Right forelimb (tissue), 1 donor: ENCODE data around the gene TFDP1.

ENCODE experiments used
- DNase-seq: peaks from one replicate; pipeline ENCODE4 v3.0.0-alpha.2; 2018

TFDP1 gene, protein sequence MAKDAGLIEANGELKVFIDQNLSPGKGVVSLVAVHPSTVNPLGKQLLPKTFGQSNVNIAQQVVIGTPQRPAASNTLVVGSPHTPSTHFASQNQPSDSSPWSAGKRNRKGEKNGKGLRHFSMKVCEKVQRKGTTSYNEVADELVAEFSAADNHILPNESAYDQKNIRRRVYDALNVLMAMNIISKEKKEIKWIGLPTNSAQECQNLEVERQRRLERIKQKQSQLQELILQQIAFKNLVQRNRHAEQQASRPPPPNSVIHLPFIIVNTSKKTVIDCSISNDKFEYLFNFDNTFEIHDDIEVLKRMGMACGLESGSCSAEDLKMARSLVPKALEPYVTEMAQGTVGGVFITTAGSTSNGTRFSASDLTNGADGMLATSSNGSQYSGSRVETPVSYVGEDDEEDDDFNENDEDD

DNA sequence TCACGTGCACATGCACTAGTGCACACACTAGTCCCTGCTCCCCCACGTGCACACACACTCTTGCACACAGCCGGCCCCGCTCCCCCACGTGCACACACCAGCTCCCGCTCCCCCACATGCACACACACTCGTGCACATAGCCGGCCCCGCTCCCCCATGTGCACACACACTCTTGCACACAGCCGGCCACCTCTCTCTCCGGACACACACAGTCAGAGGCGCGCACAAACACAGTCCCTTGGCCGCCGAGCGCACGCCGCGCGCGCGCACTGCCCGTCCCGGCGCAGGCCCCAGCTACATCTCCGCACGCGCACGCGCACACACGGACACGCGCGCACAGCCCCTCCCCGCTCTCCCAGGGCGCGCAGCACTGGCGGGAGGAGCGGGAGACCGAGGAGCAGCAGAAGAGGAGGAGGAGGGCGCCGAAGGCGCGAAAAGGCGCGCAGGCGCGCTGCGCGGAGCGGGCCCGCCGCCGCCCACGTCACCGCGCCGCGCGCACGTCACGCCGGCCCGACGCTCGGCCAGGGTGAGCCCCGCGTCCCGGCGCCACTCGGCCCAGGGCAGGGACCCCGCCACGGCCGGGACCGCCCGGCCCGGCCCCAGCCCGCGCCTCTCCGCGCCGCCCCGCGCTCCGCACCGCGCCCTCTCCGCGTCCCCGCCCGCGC, at the start of gene TFDP1:
TSS of gene TFDP1 (plus strand) at position 549 of the 665 bp plus-strand sequence. CDS start 1,085 bp downstream, outside the sequence.
- DNase-seq = peak; percentile 92

DNA sequence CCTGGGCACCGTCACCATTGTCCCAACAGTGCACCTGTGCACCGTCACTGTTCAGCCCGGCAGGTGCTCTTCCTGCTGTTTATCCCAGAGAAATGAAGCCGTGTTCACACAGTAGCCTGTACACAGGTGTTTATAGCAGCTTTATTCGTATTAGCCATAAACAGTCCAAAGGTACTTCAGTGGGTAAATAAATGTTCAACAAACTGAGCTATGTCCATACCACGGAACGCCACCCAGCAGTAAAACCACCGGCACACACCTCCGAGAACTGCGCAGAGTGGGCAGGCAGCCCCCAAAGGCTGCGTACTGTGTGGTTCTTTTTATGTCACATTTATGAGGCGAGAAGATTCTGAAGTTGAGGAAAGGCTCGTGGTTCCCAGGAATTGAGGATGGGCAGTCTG, 49.2 kb upstream of the TFDP1 start:
- DNase-seq = no peak

DNA sequence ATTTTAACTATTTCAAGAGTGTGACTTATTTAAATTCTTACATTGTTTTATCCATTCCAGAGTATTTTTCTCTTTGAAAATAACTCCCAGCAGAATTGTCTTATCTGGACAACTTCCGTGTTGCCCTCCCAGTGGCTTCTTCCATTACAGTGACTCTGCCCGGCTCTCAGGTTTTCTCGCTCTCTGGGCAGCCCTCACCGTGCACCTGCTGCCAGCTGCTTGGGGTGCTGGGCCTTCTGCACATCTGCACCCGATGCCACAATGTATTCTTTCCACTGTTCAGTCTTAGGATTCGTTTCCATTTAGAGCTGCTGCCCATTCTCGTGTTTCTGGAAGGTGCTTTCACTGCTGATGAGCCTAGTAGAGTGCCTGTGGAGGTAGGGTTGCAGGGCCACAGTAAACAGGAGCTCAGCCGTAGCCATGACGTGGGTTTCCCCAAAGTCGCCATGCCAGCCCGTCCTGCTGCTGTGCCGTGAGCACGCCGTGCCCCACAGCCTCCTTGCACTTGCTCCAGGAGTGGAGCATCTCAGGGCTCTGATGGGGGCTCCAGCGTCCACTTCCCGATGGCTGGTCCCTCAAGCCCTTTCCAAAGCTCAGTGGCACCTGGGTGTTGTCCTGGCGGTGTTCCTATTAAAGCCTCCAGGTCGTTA, 48.0 kb upstream of the TFDP1 start:
- no peak for DNase-seq

DNA sequence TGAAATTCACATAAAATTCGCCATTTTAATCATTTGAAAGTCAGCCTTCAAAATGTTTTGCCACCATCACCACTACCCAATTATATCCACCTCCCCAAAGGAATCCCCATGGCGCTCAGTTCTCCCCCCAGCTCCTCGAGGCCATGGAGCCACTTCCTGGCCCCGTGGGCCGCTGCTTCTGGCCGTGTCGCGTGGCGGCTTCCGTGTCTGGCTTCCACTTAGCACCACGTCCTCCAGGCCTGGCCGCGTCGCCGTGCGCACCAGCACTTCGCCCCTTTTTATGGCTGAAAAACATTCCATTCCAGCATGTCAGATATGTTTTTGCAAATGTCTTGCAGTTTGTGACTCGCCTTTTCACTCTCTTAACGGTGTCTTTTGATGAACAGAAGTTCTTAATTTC, 47.3 kb upstream of the TFDP1 start:
- no peak for DNase-seq

DNA sequence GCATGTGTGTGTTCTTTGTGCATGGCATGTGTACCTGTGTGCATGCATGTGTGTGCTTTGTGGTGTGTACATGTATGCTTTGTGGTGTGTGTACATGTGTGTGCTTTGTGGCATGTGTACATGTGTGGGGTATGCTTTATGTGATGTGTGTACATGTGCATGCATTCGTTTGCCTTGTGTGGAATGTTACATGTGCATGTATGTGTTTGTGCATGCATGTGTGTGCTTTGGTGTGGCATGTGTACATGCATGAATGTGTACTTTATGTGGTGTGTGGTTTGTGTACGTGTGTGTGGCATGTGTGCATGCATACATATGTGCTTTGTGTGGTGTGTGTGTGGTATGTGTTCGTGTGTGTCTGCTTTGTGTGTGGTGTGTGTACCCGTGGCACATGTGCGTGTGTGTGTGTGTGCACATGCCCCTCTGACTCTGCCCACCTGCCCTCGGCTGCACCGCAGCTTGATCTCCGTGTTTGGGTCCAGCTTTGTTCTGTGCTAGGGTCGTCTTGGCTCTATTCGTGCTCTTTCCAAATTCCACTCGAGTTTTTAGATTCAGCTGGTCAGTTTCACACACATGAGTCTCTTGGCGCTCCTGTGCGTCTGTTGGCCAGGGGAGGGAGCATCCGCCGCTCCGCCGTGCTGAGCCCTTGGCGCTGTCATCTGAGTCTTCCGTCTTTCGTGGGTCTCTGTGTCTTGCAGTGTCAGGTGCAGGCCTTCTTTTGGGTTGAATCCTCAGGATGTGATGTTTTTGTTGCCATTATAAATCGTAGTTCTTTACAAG, 46.5 kb upstream of the TFDP1 start:
- DNase-seq = no peak

DNA sequence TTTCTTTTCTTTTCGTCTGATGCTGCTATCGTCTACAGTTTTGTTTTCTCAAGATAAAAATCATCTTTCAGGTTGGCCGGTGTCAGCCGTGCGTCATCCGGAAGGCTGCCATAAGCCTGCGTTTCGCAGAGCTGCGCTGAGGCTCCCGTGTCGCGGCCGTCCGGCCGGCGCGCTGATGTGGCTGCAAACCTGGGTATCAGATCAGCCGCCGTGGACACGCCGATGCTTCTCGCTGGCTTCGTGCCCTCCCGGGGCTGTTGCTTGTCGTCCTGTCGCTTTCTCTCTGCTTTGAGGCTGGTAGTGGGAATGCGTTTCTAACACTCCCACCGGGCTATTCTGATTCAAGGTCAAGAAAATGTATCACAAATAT, 45.9 kb upstream of the TFDP1 start:
- no peak for DNase-seq

DNA sequence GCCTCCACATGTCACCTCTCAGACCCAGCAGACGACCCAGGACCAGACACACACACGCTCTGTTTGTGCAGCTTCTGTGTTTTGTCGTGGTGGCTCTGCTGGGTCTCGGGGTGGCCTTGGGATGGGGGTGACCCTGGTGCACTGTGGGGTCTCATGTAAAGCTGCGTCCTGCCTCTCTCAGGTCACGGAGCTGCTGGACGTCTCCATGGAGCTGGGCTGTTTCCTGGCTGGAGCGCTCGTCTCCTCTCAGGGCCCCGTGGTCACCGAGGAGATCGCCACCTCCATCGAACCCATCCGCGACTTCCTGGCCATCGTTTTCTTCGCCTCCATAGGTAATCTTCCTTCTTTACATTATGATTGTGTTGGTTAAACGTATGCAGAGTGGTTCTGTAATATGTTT, 45.4 kb upstream of the TFDP1 start:
- DNase-seq = no peak

DNA sequence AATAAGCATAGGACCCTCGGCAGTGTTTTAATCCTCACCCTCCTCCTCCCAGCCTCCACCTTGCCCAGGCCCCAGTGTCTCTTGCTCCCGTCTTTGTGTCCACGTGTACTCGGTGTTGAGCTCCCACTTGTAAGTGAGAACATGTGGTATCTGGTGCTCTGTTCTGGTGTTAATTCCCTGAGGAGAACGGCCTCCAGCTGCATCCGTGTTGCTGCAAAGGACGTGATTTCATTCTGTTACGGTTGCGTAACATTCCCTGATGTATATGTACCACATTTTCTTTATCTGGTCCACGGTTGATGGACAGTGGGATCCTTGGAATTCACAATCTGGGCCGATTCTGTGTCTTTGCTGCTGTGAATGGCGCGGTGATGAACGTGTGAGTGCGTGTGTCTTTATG, 44.7 kb upstream of the TFDP1 start:
- no peak for DNase-seq

DNA sequence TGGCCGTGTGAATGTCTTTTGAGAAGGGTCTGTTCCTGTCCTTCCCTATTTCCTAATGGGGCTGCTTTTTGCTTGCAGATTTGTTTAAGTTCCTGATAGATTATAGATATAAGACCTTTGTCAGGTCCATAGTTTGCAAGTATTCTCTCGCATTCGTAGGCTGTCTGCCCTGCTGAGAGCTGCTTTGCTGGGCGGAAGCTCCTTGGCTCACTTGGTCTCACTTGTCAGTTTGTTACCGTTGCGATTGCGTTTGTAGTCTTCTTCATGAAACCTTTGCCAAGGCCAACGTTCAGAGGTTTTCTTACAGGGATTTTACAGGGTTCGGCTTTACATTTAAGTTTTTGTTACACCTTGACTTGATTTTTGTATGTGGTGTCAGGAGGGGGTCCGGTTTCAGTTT, 44.0 kb upstream of the TFDP1 start:
- no peak for DNase-seq

DNA sequence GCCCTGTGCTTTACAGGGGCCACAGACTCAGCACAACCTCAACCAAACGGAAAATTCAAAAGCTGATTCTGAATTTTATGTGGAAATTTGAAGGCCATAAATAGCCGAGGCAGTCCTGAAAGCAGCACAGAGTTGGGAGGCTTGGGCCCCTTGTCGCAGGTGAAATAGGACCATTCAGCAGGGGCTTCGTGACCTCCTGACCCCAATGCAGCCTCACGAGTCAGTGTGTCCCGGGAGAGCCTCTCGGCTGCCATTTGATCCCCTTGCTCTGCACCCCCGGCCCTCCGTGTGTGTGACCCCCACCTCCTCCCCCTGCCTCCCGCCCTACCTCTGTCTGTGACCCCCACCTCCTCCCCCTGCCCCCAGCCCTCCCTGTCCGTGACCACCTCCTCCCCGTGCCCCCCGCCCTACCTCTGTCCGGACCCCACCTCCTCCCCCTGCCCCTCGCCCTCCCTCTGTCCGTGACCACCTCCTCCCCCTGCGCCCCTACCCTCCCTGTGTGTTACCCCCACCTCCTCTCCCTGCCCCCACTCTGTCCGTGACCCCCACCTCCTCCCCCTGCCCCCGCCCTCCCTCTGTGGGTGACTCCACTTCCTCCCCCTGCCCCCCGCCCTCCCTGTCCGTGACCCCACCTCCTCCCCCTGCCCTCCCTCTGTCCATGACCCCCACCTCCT, 41.7 kb upstream of the TFDP1 start:
- DNase-seq = no peak

DNA sequence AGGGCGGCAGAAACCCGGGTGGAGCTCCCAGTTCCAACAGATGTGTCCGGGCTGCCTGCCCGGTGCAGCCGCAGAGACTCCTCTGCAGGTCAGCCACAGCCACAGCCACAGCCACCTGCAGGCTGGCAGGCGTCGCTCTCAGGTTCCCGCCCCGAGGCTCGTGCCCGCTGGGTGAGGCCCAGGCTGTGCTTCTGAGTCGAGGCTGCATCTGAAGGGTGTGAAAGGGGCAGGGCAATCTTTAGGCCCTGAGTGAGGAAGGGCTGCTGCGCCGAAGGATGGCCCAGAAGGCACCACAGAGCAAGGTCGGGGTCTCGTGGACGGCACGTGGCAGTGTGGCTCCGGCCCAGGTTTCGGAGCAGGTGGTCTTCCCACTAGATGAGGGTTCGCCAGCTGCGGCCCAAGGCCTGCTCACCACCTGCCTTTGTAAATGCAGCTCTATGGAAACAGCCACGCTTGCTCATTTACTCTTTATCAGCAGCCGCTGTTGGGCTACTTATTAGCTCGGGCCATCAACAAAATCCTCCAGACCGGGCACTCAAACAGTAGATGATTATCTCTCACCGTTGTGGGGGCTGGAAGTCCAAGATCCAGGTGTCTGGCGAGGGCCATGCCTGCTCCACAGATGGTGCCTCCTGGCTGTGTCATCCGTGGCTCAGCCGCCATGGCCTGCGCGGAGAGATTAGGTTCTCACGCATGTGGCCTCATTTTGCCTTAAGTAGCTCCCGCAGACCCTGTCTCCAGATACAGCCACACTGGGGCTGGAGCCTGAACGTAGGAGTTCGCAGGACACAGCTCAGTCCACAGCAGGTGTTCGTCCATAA, 40.3 kb upstream of the TFDP1 start:
- DNase-seq = no peak

DNA sequence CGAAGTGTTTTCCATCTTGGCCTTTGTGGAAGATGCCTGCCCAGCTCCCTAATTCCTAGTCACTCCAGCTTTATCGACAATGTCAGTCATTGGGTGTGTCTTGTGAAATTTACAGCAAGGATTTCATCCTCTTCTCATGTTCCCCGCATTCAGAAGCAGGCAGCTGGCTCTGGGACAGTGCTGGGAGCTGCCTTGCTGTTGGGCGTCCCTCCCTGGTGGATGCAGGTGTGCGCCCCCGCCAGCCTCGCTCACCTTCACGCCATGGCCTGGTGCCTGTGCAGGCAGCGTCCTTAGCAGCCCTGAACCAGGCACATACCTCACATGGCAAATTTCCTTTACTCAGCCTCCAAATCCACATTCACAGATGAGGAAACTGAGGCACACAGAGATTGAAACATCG, 39.7 kb upstream of the TFDP1 start:
- DNase-seq = no peak

DNA sequence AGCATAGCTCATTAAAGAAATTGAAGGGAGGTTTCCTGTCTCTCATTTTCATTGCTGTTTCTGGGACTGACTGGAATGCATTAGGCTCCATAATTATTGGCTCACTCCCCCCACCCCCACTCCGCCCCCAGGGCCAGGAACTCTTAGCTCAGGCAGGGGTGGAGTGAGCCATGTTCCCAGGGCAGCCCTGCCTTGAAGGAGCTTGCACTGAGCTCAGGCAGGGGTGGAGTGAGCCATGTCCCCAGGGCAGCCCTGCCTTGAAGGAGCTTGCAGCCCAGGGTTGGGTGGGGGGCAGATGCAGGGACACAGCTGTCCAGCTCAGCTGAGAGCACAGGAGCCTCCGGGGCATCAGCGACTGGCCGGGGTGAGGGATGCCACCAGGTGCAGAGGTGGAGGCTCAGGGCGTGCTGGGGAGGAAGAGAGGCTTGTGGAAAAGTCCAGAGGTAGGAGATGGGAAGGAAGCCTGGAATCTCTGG, 39.1 kb upstream of the TFDP1 start:
- no peak for DNase-seq

DNA sequence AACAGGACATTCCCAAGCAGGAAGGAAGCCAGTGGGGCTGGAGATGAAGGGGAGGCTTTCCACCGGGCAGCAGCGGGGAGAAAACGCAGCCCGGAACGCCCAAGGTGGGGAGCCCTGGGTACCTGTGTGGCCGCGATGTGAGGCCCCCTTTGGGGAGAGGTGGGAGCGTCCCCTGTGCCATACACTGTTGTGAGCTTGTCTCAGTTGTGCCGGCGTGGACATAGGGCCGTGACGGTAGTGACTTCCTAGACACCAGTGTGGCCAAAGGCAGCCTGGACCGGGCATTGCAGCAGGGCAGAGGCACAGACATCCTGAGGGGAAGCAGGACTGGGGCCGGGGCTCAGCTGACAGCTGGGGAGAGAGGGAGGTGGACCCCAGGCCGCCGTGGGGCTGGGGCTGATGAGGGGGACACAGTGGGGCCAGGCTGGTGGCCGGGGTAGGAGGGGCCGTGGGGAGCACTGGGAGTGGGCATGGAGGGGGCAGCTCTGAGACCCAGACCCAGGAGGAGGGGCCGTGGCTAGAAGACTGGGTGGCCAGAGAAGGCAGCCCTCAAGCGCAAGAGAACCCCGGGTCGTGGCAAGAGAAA, 38.5 kb upstream of the TFDP1 start:
- DNase-seq = no peak

DNA sequence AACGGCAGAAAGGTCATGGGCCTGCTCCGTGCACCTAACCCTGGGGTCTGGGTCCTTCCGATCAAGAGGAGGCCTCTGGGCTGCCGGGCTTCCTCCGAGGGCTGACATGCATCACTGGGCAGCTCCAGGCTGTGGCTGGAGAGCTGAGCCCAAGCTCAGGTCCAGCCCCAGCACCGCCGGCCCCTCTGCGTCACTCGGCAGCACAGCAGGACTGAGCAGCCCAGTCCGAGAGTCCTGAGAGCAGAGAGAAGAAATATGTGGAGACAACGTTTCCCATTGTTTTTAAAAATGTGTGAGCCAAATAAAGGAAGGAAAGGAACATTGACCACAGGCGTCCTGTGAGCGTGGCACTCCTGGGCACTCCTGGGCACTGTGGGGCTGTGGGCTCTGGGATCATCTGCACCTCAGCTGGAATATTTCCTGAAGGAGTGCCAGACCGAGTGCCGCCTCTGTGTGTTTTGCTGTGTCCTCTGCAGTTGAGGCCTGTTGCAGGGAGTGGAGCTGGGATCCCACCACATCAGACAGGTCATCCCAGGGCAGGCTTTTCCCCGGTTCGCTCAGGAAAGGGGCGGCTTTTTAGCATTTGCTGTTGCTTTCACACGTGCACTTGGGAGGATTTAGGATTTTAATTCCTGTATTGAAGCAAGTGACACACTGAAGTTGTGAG, 37.8 kb upstream of the TFDP1 start:
- no peak for DNase-seq

DNA sequence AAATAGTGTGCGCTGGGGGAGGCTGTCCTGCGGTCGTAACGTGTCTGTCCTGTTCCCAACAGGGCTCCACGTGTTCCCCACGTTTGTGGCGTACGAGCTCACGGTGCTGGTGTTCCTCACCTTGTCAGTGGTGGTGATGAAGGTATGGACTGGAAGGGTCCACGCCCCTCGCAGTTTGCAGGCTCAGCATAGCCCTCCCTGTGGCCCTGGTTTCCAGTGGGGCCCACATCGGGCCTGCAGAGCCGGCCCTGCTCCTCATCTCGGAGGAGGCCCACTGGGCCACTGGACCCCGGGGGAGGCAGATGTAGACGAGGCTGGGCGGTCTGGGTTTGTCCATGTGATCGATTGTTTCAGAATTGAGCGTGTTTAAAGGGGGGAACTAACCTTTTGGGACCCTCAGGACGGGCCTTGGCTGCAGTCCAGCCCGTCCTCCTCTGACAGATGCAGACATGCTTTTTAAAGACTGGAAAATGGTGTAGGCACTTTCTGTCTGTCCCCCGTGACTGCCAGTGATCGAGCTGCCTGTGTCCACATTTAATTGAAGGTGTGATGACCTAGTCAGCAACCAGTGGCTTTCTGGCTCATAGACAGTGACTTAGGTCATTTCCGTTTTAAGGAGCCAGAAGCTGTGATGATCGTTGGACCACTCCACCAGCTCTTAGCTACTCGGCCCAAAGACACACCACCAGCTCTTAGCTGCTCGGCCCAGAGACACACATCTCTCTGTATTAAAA, 37.1 kb upstream of the TFDP1 start:
- no peak for DNase-seq

DNA sequence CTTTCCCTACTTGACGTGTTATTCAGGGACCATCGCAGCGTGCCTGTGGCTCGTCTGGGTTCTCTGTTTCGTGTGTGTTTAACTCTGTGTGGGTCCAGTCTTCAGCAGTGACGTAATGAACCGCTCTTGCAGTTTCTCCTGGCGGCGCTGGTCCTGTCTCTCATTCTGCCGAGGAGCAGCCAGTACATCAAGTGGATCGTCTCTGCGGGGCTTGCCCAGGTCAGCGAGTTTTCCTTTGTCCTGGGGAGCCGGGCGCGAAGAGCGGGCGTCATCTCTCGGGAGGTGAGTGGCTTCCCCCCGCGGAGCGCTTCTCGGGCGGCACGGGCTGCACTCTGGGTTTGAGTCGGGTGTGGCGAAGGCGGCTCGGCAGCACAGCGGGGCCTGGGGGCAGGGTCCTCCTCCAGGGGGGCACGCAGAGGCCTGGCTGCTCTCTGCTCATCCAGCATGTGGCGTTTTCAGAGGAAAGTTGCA, 36.3 kb upstream of the TFDP1 start:
- no peak for DNase-seq

DNA sequence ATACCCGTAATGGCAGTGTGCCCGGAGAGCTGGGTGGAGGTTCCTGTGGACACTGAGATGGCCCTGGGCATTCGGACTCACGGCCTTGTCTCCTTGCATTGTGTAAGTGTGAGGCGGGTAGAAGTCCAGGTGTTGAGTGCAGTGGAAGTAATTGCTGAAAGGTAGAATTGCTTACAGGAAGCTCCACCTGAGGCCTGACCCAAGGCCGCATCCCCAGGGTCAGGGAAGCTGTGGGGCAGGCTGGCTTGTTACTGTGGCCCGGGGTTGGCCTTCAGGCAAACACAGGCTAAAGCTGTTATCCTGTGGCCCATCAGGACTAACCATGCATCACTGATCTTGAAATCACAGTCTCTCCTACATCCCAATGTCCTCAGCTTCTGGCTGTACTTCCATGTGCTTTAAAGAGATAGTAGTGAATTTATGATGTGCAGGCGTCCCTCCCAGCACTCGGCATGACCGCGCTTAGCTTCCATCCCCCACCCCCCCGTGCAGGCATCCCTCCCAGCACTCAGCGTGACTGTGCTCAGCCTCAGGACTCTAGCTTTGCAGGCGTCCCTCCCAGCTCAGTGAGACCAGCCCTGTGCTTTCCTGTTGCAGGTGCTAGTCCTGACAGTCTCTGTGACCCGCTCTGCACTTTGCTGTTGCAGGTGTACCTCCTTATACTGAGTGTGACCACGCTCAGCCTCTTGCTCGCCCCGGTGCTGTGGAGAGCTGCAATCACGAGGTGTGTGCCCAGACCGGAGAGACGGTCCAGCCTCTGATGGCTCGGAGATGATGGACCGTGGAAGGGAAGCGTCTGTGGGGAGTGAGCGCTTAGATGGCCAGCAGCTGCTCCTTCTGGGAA, 35.6 kb upstream of the TFDP1 start:
- no peak for DNase-seq

DNA sequence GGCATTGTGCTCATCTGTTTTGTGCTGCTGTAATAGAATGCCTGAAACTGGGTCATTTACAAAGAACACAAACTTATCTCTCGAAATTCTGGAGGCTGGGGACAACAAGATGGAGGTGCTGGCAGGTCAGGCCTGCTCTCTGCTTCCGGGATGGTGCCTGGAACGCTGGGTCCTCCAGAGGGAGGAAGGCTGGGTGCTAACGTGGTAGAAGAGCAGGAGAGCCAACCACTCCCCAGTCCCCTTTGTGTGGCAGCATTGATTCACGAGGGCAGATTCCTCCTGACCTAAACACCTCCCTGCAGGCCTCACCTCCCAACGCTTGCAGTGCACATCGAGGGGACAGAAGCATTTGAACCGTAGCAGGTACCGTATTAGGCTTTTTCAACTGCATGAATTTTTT, 34.1 kb upstream of the TFDP1 start:
- DNase-seq = no peak
